Adrenal gland (tissue), 12 donors: ENCODE results near the gene PHKB. TPM values are rescaled to one million over a fixed set of nuclear protein-coding genes. Genes with fewer than 3 reads are reported as not detected.

Experiments used
- DNase-seq, 7 donors: peaks; one replicate each; pipeline ENCODE4 v3.0.0-alpha.2; 2019 to 2020
- H3K27ac ChIP-seq, 5 donors: fragments of 200-600 bp; sonication (generic) in 4 of 5; 1 replicate in 3 of 5; 2 replicates in 2 of 5; pipeline versions ENCODE4 v1.5.1 to v1.8.0; 2016 to 2020; ENCODE audit warnings: mild to moderate bottlenecking in 1 of 5
- H3K27me3 ChIP-seq: fragments of 200-600 bp; 2 replicates; pipeline ENCODE4 v1.8.0; 2021
- H3K36me3 ChIP-seq, 2 donors: fragments of 200-600 bp; replicated peaks in 1 of 2; 1 replicate in 1 of 2; 2 replicates in 1 of 2; pipeline versions ENCODE4 v1.5.1 to v1.8.0; 2018 to 2022
- H3K4me1 ChIP-seq, 2 donors: fragments of 200-600 bp; replicated peaks in 1 of 2; 1 replicate in 1 of 2; 2 replicates in 1 of 2; pipeline versions ENCODE4 v1.5.1 to v1.8.0; 2018 to 2021
- H3K4me3 ChIP-seq, 4 donors: fragments of 200-600 bp; sonication (generic) in 3 of 4; one replicate each; pipeline ENCODE4 v1.5.1; 2016 to 2018
- H3K9me3 ChIP-seq, 3 donors: fragments of 200-600 bp; sonication (generic) in 1 of 3; replicated peaks in 1 of 3; 1 replicate in 2 of 3; 2 replicates in 1 of 3; pipeline versions ENCODE4 v1.5.1 to v1.8.0; 2016 to 2021
- CTCF ChIP-seq, 6 experiments: fragments of 450-650 bp in 4 of 6; fragments of 200-600 bp in 2 of 6; sonication (generic) in 1 of 6; IDR thresholded peaks; 1 replicate in 5 of 6; 2 replicates in 1 of 6; pipeline versions ENCODE4 v1.5.1 to v1.8.0; 2016 to 2021; ENCODE audit warnings: antibody characterized with exemption in 6 of 6, mild to moderate bottlenecking in 2 of 6, moderate library complexity in 1 of 6
- POLR2A ChIP-seq, 2 donors: fragments of 450-650 bp; IDR thresholded peaks; one replicate each; pipeline ENCODE4 v1.6.1; 2017; ENCODE audit warnings: antibody characterized with exemption in 2 of 2, mild to moderate bottlenecking in 2 of 2, moderate library complexity in 1 of 2
- WGBS, 4 donors: extraction: QIAGEN DNeasy Blood & Tissue Kit in 2 of 4; methylation state at CpG; one replicate each; pipeline versions ENCODE4 v1.1.5 to v1.1.7; 2013 to 2017; 5-methylcytosine and 5-hydroxymethylcytosine counted together
- intact Hi-C, 2 donors: fragments of 100-400 bp; cut with DNase I; formaldehyde crosslinking; loops; one replicate each; pipeline versions ENCODE4 v1.14.1 to v1.15.0; 2022 to 2023
- polyA plus RNA-seq, 3 donors: library from polyadenylated mRNA; stranded (reverse); fragments of 200-250 nt in 2 of 3; fragments of 350-450 nt in 1 of 3; fragmentation: Illumina TruSeq in 1 of 3; extraction: RNeasy Lipid Tissue Mini Kit (QIAGEN cat#74804) in 1 of 3; gene quantifications; one replicate each; pipeline ENCODE4 v1.2.3, GENCODE V29; 2013 to 2014
- total RNA-seq, 9 donors: library from RNA; depleted of rRNA in 4 of 9; stranded (reverse); fragments of >200 nt in 4 of 9; fragments of 120-200 nt in 1 of 9; fragmentation: NEBNext Ultra II Directional in 1 of 9; extraction: Animal tissue kit (Norgen Biotek cat#: 25700) in 1 of 9; gene quantifications; one replicate each; pipeline versions ENCODE4 v1.1.0 to v1.2.4, GENCODE V29; 2013 to 2023
- donor health status: healthy with polysubstance abuse.
- donor health status: Bipolar disorder and iron deficiency.
- donor health status: DM: yes; HTN: yes; CAD: no.
- donor health status: DM: no; HTN: no; CAD: no.
- donor health status: DM: no; HTN: no; CAD: no.
- donor health status: DM: yes; HTN: yes; CAD: no.

The PHKB gene
- total and polyA plus RNA-seq, 12 donors = 27.6 to 167 (median 107) TPM

- no peaks in the 10 kb centered on the region for H3K4me1 ChIP-seq
- no peak for TF ChIP-seq POLR2A (IDR thresholded peaks at IDR 0.05)
- TF ChIP-seq CTCF (IDR thresholded peaks at IDR 0.05) = no peak
Measured at GRCh38 chr16:47490471-47490870, 29.3 kb downstream of the PHKB start.

GRCh38 chr16:47492036-47492427 lies 30.9 kb downstream of the PHKB start:
- 75 to 81% (median 78%) methylated on average over 1 of the region's 1 CpG for WGBS, 4 donors
- no peak for DNase-seq
- TF ChIP-seq CTCF (IDR thresholded peaks at IDR 0.05) (no peak), POLR2A (IDR thresholded peaks at IDR 0.05) (no peak)
- Histone ChIP-seq H3K9me3 (peaks cover 0 to 25% (median 13%) of the 10 kb centered on the region in 3 donors), H3K36me3 (no peaks in the 10 kb centered on the region), H3K27ac (no peak overlapping the region), H3K4me1 (no peaks in the 10 kb centered on the region), H3K27me3 (no peaks in the 10 kb centered on the region), H3K4me3 (no peak overlapping the region)
- intact Hi-C loops = no loop called here

More at GRCh38 chr16:47490471-47490870, 29.3 kb downstream of the PHKB start:
- intact Hi-C loops = no loop called here
- peaks cover 0 to 25% (median 13%) of the 10 kb centered on the region in 3 donors for H3K9me3 ChIP-seq
- H3K36me3 ChIP-seq = no peaks in the 10 kb centered on the region
- H3K27me3 ChIP-seq = no peaks in the 10 kb centered on the region
- no peak overlapping the region for H3K27ac ChIP-seq
- H3K4me3 ChIP-seq = no peak overlapping the region
- DNase-seq = no peak

- 72 to 88% (median 82%) methylated on average over 8 to 10 of the region's 10 CpGs for WGBS, 4 donors
- Histone ChIP-seq H3K36me3 (no peaks in the 10 kb centered on the region), H3K4me3 (peak overlapping the region in 1 of 4 donors; percentile 25), H3K9me3 (peaks cover 0 to 25% (median 13%) of the 10 kb centered on the region in 3 donors), H3K4me1 (no peaks in the 10 kb centered on the region), H3K27me3 (no peaks in the 10 kb centered on the region), H3K27ac (peak overlapping the region in 3 of 5 donors; percentile 26 to 70 (median 61))
- intact Hi-C loops = no loop called here
- no peak for TF ChIP-seq POLR2A (IDR thresholded peaks at IDR 0.05)
- no peak for TF ChIP-seq CTCF (IDR thresholded peaks at IDR 0.05)
- peak; percentile 47 to 80 (median 64) for DNase-seq
Measured at GRCh38 chr16:47492428-47493377, 31.6 kb downstream of the PHKB start.

GRCh38 chr16:47493381-47494337 lies 32.5 kb downstream of the PHKB start:
- Histone ChIP-seq H3K36me3 (peaks cover 0 to 1% of the 10 kb centered on the region in 2 donors), H3K4me1 (no peaks in the 10 kb centered on the region), H3K27ac (peak overlapping the region in 4 of 5 donors; percentile 2 to 70 (median 47)), H3K9me3 (peaks cover 0 to 20% (median 13%) of the 10 kb centered on the region in 3 donors), H3K4me3 (peak overlapping the region in 1 of 4 donors; percentile 25), H3K27me3 (no peaks in the 10 kb centered on the region)
- WGBS, 4 donors = 73 to 83% (median 79%) methylated on average over 9 of the region's 9 CpGs
- no peak for DNase-seq
- TF ChIP-seq POLR2A (IDR thresholded peaks at IDR 0.05) (no peak), CTCF (IDR thresholded peaks at IDR 0.05) (no peak)
- intact Hi-C loops = no loop called here
